Uterus (tissue), 2 donors: ENCODE data around the gene GNLY.

Experiments used
- POLR2A ChIP-seq, 2 donors: fragments of 450-650 bp; IDR thresholded peaks; one replicate each; pipeline ENCODE4 v1.6.1; 2016; ENCODE audit warnings: antibody characterized with exemption in 2 of 2, mild to moderate bottlenecking in 1 of 2, moderate library complexity in 1 of 2
- TF ChIP-seq, protein P1 (sequence below), 4 experiments: fragments of 200-600 bp in 2 of 4; fragments of 450-650 bp in 2 of 4; sonication (generic) in 2 of 4; IDR thresholded peaks; one replicate each; pipeline ENCODE4 v1.5.1; 2016 to 2019; ENCODE audit warnings: antibody characterized with exemption in 4 of 4, mild to moderate bottlenecking in 2 of 4, moderate library complexity in 1 of 4

DNA sequence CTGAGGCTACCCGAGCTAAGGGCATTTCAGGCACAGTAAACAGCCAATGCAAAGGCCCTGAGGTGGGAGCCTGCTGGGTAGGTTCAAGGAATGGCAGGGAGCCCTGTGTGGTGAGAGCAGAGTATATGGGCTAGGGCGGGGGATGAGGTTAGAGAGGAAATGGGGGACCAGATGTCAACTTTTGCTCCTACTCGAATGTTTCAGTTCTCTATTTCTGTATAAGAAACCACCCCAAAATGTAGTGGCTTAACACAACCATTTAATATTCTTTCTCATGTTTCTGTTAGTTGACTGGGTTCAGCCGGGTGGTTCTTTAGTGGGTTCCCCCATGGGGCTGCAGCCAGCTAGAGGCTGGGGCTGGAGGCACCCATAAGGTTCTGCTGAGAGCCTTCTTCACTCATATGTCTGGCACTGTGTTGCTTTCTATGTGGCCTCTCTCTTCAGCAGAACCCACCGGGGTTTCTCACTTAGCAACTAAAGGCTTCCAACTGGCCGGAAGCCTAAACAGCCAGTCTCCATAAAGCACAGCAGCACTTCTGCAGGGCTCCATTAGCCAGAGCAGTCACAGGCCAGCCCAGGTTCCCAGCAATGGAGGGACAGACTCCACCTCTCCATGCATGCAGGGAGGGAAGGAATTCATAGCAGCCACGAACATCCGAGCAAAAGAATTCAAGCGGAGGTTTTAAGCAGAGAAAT, 54.0 kb downstream of the GNLY start:
- TF ChIP-seq, protein P1, sequence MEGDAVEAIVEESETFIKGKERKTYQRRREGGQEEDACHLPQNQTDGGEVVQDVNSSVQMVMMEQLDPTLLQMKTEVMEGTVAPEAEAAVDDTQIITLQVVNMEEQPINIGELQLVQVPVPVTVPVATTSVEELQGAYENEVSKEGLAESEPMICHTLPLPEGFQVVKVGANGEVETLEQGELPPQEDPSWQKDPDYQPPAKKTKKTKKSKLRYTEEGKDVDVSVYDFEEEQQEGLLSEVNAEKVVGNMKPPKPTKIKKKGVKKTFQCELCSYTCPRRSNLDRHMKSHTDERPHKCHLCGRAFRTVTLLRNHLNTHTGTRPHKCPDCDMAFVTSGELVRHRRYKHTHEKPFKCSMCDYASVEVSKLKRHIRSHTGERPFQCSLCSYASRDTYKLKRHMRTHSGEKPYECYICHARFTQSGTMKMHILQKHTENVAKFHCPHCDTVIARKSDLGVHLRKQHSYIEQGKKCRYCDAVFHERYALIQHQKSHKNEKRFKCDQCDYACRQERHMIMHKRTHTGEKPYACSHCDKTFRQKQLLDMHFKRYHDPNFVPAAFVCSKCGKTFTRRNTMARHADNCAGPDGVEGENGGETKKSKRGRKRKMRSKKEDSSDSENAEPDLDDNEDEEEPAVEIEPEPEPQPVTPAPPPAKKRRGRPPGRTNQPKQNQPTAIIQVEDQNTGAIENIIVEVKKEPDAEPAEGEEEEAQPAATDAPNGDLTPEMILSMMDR (IDR thresholded peaks at IDR 0.05): no peak
- TF ChIP-seq POLR2A (IDR thresholded peaks at IDR 0.05): no peak
